Measurements from ENCODE around the gene PCF11.
A peak's percentile ranks its signal among the peaks of the same experiment; 100 is the strongest.
"Not testable (repeated sequence)": the region's sequence is repeated elsewhere in the genome, so short reads cannot be mapped to it uniquely, and the experiment has no call there.

Gene PCF11

DNA sequence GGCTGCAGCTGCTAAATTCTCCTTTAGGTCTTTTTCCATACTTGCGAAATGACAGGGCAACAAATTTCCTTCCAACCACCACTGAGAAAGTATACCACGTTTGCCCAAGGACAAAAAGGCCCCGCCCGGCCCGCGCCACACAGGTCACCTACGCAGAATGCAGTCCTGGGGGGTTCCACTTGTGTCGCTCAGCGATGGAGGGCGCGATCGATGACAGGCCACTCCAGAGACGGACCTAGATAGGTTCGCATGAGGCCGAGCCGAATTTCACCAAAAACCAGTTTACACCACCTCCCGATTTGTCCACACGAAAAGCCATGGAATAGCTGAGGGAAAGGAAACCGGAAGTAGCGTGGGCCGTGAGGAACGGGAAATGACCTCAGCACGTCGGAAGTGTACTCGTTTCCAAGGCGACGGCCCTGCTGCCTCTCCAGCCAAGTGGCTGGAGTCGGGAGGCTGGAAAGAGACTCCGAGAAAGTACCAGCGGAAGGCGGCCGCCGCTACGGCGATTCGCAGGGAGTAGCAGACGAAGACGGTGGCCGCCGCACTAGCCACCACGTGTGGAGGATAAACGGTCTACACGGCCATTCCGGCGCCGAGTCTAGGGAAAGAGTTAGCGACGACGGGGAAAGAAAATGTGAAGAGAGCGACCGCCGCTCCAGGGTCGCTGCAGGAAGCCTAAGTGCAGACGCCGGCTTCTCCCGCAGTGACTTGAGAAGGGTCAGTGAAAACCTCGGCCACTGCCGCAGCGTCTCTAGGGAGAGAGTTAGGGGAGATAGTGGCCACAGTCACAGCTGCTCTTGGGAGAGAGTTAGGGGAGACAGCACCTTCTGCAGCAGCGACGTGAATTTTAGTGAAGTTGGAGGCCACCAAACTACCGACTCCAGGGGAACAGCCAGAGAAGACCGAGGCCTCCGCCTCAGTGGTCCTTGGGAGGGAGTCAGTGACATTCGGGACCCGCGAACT is 36.7 kb downstream of the PCF11 start, which contains the start of gene ANKRD42:
ANKRD42 (plus strand) TSS at position 398 of the 966 bp plus-strand sequence. CDS start 959 bp downstream, outside the sequence.
- DNase-seq = peak; percentile 78

DNA sequence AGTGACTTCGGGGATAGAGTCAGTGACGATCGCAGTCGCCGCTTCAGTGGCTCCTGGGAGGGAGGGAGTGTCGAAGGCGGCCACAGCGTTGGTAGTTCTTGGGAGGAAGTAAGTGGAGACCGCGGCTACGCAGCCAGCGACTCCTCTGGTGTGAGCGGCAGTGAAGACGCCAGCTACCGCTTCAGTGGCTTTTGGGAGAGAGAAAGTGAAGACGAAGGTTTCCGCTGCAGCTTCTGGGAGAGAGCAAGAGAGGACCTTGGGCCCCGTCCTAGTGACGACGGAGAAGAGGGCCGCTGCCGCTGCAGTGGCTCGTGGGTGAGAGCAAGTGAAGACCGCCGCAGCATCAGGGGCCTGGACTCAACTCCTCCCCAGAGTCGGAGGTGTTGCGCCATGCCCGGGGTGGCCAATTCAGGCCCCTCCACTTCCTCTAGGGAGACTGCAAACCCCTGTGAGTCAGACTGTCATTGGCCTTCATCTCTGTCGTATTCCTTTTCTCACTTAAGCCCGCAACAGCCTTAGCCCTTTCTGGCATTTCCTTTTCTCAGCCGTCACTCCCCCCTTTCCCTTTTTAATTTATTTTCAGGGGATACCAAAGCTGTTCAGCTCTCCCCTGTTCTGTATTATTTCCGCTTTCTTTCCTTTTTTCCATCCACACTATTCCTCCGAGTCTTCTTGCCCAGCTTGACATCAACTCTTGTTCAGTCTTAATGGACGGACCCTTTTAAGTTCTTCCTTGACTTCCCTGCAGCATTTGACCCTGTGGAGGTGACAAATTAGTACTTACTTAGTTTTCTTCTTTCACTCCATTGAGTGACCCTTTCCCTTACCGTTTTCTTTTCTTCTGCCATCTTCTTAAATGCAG is 37.6 kb downstream of the PCF11 start:
- peak; percentile 33 for DNase-seq

DNA sequence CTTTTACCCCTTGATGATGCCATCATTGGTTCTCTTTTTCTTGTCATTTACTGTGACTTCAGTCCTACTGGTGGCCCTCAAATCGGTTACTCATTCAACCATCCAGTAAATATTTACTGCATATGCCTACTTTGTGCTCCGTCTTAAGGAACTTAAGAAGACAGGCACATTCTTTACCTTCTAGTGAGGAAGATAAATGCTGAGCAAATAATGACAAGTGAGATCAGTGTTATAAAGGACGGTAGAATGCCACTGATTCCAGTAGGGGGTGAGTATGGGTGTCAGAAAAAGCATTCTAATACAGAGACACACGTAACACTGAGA is 38.2 kb downstream of the PCF11 start:
- no peak for DNase-seq

DNA sequence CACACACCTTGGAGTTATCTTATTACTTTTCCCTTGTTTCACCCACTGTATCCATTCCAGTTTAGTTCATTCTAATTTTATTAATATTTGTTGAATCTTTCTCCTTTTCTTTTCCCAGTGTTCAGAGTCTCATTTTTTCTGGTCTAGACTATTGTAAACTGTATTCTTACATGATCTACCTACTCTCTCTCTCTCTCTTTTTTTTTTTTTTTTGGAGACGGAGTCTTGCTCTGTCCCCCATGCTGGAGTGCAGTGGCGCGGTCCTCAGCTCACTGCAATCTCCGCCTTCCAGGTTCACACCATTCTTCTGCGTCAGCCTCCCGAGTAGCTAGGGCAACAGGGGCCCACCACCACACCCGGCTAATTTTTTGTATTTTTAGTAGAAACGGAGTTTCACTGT is 38.7 kb downstream of the PCF11 start:
- DNase-seq = no peak

DNA sequence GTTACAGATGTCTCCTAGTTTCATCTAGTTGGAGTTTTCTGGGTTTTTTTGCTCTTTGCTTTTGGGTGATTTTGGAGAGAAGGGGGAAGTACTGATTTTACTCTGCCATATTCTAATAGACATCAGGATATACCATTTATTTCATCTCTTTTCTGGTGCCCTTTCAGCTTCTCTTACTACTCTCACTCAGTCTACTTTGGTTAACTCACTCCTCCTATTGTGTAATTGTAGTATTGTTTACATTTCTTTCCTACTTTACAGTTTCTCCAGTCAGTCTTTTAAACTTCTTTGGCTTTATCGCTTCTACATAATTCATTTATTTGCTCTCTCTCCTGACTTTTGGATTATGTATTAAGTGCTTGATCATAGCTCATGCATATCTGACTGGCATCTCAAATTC is 43.1 kb downstream of the PCF11 start:
- DNase-seq = no peak

DNA sequence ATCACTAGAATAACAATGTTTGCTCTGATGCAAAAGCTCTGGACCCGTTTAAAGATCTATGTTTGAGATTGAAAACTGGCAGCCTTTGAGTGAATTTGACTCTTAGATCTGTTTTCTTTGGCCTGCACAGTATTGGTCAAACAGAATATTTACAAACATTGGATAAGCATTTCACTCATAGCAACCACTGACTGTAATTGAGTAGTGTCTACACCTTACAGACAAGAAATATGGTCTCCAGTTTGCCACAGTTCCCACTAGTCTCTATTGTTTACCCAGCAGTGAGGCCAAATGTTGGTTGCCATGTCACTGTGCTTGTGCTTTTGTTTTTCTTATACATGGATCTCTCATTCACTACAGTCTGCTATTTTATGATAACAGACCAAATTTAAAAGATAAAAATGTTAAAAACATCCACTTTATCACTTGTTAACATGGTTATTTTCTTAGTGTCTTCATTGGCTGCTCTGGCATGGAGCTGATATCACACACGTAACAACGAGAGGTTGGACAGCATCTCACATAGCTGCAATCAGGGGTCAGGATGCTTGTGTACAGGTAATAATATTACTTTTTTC is 48.8 kb downstream of the PCF11 start:
- DNase-seq = no peak

DNA sequence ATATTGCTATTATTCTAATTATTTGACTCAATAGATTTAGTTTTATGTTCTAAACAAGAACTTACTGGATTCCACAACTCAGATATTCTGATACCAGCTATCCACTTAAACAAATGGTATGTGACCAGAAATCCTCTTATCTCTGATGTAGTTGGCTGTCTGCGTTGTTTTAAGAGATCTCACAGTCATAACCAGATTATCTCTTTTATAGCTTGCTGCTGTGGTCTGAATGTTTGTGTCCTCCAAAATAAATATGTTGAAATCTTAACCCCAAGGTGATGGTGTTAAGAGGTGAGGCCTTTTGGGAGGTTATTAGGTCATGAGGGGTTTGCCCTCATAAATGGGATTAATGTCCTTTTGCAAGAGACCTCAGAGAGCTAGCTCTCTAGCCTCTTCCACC is 49.3 kb downstream of the PCF11 start:
- no peak for DNase-seq

DNA sequence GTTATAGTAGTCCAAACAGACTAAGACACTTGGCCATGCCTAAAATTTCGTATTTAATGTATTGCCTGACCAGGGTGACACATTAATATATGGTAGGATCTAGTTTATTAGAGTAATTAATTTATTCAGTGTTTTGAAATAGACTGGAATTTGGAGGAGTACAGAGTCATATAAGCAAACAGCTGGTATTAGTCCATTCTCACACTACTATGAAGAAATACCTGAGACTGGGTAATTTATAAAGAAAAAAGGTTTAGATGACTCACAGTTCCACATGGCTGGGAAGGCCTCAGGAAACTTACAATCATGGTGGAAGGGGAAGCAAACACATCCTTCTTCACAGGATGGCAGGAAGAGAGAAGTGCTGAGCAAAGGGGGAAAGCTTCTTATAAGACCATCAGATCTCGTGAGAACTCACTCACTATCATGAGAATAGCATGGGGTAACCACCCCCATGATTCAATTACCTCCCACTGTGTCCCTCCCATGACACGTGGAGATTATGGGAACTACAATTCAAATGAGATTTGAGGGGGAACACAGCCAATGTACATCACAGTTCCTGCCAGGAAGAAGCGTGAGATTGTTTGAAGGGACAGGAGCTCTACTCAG is 49.9 kb downstream of the PCF11 start:
- not testable (repeated sequence) for DNase-seq

DNA sequence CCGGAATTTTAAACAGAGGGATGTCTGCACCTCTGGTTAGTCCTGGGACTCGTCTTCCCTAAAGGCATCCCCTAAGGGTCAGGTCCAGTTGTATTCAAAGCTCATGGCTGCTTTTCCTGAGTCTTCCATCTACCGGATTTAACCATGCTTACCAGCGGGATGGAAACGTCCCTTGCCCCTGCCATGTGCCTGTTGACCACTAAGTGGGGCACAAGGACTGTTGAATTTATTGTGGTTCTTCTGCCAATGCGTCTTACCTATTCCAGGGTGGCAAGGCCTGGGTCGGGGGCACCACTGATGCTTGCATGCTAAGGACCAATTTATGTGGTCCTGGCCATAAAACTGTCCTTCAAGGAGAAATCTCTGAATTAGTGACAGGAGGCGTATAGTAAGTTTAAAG is 62.2 kb downstream of the PCF11 start:
- no peak for DNase-seq

DNA sequence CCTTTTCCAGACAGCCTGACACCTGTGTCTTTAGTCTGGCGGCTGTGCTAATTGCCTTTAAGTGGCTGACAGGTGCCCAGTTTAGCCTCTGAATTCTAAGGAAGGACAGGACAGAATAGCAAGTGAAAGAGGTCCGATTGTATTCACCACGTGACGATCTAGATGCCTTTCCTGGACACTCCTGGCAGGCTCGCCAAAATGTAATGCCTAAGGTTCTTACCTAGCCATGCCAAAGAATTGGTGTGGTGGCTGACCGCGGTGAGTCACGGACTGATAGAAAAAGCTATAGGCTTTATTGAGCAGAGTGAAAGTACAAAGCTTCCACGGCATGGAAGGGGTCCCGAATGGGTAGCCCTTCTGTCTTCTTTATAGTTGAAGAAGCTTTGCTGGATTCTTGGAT is 63.3 kb downstream of the PCF11 start:
- DNase-seq = no peak

DNA sequence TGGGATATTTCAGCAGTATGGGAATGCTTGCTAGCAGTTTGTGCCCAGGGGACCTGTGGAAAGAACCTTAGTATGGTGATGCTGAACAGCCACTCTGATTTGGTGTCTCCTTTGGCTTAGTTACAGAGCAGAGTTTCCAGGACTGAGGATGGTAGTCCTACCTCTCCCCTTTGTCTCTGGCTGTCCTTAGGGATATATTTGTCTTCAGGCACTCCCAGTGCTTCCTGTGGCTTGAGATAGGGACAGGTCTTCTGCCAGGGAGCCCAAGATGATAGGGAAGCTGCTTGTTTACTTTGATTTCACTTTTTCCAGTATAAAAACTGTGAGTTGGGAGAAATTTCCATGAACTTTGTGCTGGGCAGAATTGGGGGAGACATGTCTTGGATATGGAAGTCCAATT is 64.8 kb downstream of the PCF11 start:
- DNase-seq = no peak

DNA sequence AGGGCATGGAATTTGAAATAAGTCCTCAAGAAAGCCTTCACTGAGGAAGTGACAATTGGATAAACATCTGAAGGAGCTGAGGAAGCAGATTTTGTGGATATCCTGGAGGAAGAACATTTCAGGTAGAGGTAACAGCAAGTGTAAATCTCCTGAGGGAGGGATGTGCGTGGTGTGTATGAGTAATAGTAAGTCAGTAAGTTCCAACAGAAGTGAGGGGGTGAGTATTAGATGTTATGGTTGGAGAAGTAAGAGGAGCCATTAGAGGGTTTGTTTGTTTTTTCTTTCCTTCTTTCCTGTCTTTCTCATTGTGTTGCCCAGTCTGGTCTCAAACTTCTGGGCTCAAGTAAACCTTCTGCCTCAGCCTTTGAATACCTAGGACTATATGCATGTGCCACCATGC is 65.6 kb downstream of the PCF11 start:
- DNase-seq = no peak

DNA sequence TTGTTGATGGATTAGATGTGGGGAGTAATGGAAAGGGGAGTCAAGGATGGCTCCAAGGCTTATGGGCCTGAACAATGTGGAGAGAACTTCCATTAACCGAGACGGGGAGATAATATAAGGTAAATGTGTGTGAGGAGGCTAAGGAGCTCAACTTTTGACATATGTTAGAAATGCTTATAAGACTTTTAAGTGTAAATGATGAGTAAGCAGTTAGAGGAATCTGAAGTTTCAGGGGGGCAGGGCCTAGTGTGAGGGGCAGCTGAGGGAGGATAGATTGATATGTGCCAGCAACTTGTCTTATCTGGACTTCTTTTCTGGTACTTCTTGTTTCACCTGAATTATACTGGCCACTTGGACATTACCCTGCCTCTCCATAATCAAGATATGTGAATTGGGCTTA is 66.5 kb downstream of the PCF11 start:
- no peak for DNase-seq

DNA sequence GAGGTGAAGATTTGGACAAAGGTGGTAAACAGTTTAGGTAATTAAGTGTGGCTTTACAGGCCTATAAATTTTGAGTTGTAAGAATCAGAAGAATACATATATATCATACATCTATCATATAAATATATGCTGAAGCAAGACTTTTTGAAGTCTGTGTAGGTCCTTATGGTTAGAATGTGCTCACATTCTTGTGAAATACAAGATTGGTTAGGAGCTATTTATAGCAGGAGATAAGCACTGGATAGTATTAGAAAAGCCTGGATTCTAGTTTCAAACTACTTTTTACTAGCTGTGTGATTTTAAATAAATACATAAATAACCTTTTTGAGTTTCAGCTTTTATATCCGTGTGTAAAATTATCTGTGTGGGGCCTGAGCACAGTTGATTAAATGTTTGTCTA is 78.9 kb downstream of the PCF11 start:
- no peak for DNase-seq
